ACHN (cell line): ENCODE data around the gene MRTFA.
"Not testable (repeated sequence)": the region's sequence is repeated elsewhere in the genome, so short reads cannot be mapped to it uniquely, and the experiment has no call there.

Source experiments
- DNase-seq: peaks from one replicate; pipeline ENCODE4 v3.0.0-alpha.2; 2015
- in situ Hi-C: cut with HindIII; loops from 2 replicates; pipeline ENCODE4 v1.10.0; 2017; ENCODE audit warnings: low sequenced_read_pairs, low pct_ligation_motif_present, low pct_unique_long_range_greater_than_20kb

The MRTFA gene

DNA sequence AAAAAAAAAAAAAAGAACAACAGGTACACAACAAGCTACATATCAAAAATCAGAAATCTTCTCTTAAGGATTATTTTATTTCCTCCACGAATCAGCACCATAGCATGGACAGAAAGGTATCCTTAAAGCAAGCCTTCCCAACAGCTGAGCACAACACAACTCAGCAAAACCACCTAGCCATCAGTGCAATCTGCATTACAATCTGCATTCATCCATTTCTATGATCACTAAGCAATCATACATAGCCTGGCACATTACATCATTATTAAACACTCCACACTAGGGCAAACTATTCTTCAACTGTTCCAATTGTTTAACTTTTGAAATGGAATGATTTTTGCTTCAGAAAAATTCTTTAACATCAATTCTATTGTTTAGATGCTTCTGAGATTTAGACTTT lies 29.0 kb downstream of the MRTFA start:
- in situ Hi-C loops: no loop called here
- DNase-seq: no peak

- DNase-seq: no peak
- in situ Hi-C loops: no loop called here
Observed at GRCh38 chr22:40606306-40606705, 30.2 kb downstream of the MRTFA start.

- in situ Hi-C loops: no loop called here
- no peak for DNase-seq
Observed at GRCh38 chr22:40605761-40606160, 30.8 kb downstream of the MRTFA start.

DNA sequence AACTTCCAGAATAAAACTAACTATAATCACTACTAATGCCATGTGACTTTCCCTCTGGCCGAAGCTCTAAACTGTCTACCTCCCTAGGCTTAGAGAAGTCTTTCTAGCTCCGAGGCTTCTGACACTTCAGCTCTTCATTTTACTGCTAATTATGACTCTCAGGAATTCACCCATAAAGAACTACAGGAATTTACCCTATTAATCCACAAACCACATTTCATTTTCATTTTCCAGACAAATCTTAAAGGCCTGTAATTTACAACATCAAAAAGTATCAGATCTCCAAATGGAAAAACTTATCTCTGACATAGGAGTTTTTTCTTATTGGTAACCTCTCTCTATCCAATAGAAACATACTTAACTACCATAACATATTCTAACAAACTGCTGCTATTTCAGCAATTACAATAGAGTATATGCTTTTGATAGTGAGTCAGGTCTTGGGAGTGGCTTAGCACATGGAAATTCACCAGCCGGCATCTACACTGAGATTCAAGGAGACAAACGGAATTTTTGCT lies 33.4 kb downstream of the MRTFA start:
- no peak for DNase-seq
- in situ Hi-C loops: no loop called here

DNA sequence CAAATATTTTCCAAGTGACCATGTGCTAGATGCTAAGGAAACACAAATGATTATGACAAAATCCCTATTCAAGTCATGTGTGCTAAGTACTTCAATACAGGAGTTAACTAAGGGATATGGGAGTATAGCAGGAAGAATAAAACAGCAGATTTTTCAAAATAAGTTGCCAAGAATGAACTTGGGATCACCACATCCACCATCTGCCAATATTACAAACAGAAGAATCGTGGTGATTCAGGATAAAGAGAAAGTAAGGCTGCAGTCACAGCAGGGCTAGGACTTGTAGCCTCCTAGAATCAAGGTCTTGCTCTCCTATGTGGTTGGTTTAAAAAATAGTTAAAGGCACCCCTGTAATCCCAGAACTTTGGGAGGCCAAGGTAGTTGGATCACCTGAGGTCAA lies 34.3 kb downstream of the MRTFA start:
- in situ Hi-C loops: no loop called here
- no peak for DNase-seq

- in situ Hi-C loops: no loop called here
- DNase-seq: no peak
Observed at GRCh38 chr22:40599731-40600130, 36.8 kb downstream of the MRTFA start.

GRCh38 chr22:40598712-40599111 lies 37.8 kb downstream of the MRTFA start:
- DNase-seq, in situ Hi-C loops: not testable (repeated sequence)

DNA sequence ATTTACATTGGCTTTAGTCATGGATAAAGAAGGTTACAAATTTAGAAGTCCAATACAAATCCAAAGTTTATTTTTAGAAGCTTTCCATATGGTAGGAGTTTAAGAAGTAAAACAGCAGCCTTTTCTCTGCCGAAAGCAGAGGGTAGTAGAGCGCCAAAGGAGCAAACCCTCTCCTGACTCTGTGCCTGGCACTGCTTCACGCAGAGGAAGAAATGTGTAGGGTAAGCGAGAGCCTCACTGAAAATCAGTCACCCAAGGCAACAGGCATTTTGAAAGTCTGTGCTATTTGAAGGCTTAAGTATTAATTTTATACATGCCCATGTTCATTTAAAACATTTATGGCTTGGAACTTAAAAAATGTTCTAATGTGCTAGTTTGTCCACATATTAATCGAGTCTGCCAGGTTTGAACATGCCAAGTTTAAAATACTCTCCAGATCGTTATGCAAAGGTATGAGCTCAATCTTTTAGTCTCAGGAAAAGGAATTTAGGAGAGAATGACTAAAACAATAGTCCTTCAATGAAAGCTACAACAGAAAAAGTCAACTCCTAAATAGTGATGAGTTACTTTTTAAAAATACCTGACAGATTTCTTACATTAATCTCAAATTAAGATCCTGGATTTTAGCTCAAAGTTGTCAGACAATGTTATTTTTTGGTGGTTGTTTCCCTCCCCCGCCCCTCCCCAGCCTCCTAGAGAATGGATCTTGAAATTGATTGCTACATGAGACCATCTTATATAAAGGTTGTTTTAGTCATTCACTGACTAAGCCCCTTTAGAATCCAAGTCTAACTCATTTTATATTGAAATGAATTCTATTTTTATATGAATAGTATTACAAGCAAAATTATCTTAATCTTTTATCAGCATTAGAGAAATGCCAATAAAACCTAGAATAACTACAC lies 38.7 kb downstream of the MRTFA start:
- DNase-seq: no peak
- in situ Hi-C loops: no loop called here

DNA sequence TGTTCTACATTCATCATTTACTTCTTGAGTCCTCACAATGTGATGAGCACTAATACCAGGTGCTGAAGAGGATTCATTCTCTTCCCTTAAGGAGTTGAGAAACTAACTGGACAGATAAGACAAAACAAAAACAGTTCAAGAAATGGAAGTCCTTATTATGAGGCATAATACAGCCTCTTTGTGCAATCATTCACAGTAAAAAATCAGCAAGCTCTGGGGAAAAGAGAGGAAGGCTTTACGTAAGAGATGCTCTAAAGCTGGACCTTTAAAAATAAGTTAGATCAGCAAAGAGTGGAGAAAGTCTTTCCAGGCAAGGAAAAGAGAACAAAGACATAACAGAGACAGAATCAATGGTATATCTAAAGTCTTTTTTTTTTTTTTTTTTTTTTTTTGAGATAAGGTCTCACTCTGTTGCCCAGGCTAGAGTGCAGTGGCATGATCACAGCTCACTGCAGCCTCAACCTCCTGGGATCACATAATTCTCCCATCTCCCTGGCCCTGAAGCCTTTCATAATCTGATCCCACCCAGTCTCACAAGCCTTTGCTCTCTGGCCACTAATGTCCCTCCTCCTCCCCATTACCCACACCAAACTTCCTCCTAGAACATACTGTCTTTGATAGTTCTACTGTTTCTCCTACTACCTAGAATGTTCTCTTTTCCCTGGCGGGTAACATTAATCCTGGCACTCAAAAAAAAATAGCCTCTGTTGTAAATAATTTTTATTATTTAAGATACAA lies 40.9 kb downstream of the MRTFA start:
- DNase-seq: no peak
- in situ Hi-C loops: no loop called here

DNA sequence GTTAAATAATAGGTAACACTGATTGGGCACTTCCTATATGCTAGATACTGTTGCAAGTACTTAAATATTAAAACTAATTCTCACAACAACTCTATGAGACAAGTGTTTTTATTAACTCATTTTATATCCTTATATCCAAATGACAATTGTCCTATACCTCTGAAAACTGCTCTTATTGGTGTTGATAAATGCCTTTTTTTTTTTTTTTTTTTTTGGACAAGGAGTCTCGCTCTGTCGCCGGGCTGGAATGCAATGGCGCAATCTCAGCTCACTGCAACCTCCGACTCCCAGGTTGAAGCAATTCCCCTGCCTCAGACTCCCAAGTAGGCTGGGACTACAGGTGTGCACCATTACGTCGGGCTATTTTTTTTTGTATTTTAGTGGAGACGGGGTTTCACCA lies 41.6 kb downstream of the MRTFA start:
- in situ Hi-C loops: no loop called here
- DNase-seq: peak; percentile 13

GRCh38 chr22:40594346-40594745 lies 42.2 kb downstream of the MRTFA start:
- no peak for DNase-seq
- in situ Hi-C loops: no loop called here

DNA sequence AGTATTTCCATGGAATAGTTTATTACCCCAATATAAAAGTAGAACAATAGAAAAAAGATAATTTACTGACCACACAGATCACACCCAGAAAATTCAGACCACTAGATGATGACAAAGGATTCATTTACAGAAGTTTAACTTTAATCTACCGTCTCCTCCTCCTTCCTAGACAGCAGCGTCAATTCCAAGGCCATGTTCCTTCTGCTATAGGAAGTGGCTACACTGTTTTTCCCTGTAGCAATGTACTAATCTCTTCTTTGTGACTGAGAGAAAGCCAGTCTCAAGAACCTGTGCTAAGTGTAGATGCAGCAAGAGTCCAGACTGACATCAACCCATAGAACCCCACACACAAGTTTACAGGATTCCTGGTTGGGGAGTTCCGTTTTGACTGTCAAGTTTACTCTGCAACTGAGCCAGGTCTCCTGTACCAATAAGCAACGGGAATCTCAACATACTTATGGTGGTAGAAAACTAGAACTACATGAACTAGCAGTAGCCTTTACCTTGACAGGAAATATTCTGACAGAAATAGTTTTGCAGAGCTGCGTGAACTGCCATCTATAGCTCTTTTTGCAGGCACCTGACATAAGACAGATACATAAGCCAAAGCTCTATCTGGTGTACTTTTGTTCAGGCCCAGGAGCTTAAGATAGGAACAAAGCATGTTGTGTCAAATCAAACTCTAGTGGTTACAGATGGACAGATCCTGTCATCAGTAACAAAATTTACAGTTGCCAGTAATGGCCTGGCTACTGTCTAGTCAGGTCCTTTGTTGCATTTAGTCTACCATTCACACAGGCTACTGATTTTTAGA lies 42.9 kb downstream of the MRTFA start:
- DNase-seq: no peak
- in situ Hi-C loops: no loop called here

DNA sequence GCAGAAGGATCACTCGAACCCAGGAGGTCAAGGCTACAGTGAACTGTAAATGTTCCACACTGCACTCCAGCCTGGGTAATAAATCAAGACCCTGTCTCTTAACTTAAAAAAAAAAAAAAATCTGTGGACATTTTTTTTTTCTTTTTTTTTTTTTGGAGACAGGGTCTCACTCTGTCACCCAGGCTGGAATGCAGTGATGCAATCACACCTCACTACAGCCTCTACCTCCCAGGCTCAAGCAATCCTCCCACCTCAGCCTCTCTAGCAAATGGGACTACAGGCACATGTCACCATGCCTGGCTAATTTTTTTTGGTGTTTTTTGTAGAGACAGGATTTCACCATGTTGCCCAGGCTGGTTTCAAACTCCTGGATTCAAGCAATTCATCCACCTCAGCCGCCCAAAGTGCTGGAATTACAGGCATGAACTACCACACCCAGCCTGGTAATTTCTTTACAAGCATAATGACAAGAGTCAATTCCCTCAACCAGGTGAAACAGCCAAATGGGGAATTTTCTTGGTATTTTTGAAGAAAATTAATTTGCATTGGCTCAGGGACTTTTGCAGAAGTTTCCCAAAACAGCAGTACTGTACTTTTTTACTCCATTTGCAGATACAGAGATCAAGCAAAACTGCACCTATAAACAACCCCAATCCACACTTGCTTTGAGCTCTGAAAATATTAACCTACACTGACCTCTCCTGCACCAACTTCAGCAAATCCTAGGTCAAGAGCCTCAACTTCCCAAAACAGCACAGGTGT lies 44.0 kb downstream of the MRTFA start:
- no peak for DNase-seq
- in situ Hi-C loops: no loop called here

GRCh38 chr22:40588726-40589125 lies 47.8 kb downstream of the MRTFA start:
- DNase-seq: no peak
- in situ Hi-C loops: no loop called here

- in situ Hi-C loops: no loop called here
- DNase-seq: no peak
Observed at GRCh38 chr22:40586781-40587180, 49.7 kb downstream of the MRTFA start.

DNA sequence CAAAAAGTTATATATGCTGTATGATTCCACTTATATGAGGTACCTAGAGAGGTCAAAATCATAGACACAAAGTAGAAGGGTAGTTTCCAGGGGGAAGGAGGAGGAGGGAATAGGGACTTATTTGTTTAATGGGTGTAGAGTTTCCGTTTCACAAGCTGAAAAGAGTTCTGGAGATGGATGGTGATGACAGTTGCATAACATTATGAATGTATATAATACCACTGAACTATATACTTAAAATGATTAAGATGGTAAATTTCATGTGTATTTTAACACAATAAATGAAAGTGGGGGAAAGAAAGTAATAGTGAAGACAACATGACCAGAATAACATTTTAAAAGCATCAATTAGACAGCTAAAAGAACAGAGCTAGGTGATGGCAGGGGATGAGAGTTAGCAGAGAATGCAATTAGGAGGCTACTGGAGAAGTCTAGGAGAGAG lies 51.2 kb downstream of the MRTFA start:
- no peak for DNase-seq
- in situ Hi-C loops: no loop called here

GRCh38 chr22:40584766-40585165 lies 51.8 kb downstream of the MRTFA start:
- DNase-seq, in situ Hi-C loops: not testable (repeated sequence)

GRCh38 chr22:40583053-40583741 lies 53.3 kb downstream of the MRTFA start:
- in situ Hi-C loops: no loop called here
- no peak for DNase-seq
